HL-60 (cell line): Measurements from ENCODE around the gene SEMA3D.

Experiments
- DNase-seq, 2 experiments: peaks; one replicate each; pipeline ENCODE4 v3.0.0-alpha.2; 2010 to 2020; ENCODE audit warnings: low read depth in 1 of 2, low spot score in 1 of 2
- H3K27ac ChIP-seq: fragments of 250-450 bp; sonication (Bioruptor Pico); replicated peaks from 2 replicates; pipeline ENCODE4 v1.5.1; 2020; ENCODE audit warnings: mild to moderate bottlenecking, moderate library complexity
- H3K27me3 ChIP-seq: fragments of 250-450 bp; sonication (Bioruptor Pico); 2 replicates; pipeline ENCODE4 v1.5.1; 2021; ENCODE audit warnings: mild to moderate bottlenecking, moderate library complexity; ENCODE audit not compliant: insufficient read depth, poor library complexity, severe bottlenecking
- H3K4me3 ChIP-seq: replicated peaks from 2 replicates; pipeline ENCODE4 v1.5.1; 2011; ENCODE audit warnings: mild to moderate bottlenecking, control low read depth, low read length; ENCODE audit not compliant: insufficient read depth
- CTCF ChIP-seq: IDR thresholded peaks from one replicate; pipeline ENCODE4 v1.5.1; 2011; ENCODE audit warnings: low read length, control low read depth, inconsistent platforms; ENCODE audit not compliant: insufficient read depth
- GABPA ChIP-seq: IDR thresholded peaks from 2 replicates; pipeline ENCODE4 v1.6.1; 2012; ENCODE audit warnings: low read depth
- POLR2AphosphoS5 ChIP-seq: IDR thresholded peaks from 2 replicates; pipeline ENCODE4 v1.6.1; 2012; ENCODE audit warnings: low read depth
- REST ChIP-seq: IDR thresholded peaks from 2 replicates; pipeline ENCODE4 v1.6.1; 2012; ENCODE audit warnings: low read depth; ENCODE audit not compliant: insufficient replicate concordance
- SPI1 ChIP-seq: IDR thresholded peaks from 2 replicates; pipeline ENCODE4 v1.6.1; 2012; ENCODE audit warnings: low read depth, mild to moderate bottlenecking, borderline replicate concordance

Gene SEMA3D

GRCh38 chr7:85125651-85126131 lies 61.2 kb downstream of the SEMA3D start:
- no peak for TF ChIP-seq REST
- TF ChIP-seq GABPA, result no peak
- TF ChIP-seq POLR2AphosphoS5, result no peak
- TF ChIP-seq CTCF, result no peak
- no peak for TF ChIP-seq SPI1
- H3K27me3 ChIP-seq, result no peaks in the 10 kb centered on the region
- DNase-seq, result no peak
- no peak overlapping the region for H3K4me3 ChIP-seq
- no peak overlapping the region for H3K27ac ChIP-seq

GRCh38 chr7:85125176-85125575 lies 61.7 kb downstream of the SEMA3D start:
- Histone ChIP-seq H3K27ac (no peak overlapping the region), H3K27me3 (no peaks in the 10 kb centered on the region), H3K4me3 (no peak overlapping the region)
- no peak for DNase-seq
- TF ChIP-seq GABPA (no peak), CTCF (no peak), SPI1 (no peak), REST (no peak), POLR2AphosphoS5 (no peak)

- no peak for DNase-seq
- no peaks in the 10 kb centered on the region for H3K27me3 ChIP-seq
- TF ChIP-seq REST (no peak), SPI1 (no peak), GABPA (no peak)
- no peak overlapping the region for H3K27ac ChIP-seq
- H3K4me3 ChIP-seq, result no peak overlapping the region
Measured at GRCh38 chr7:85119934-85120333, 66.9 kb downstream of the SEMA3D start.

- no peak for TF ChIP-seq GABPA
- no peak for TF ChIP-seq CTCF
- Histone ChIP-seq H3K27ac (no peak overlapping the region), H3K4me3 (no peak overlapping the region), H3K27me3 (no peaks in the 10 kb centered on the region)
- DNase-seq, result no peak
Measured at GRCh38 chr7:85115862-85116261, 71.0 kb downstream of the SEMA3D start.
